Dedifferentiated amniotic fluid mesenchymal stem cell (primary cell): ENCODE measurements around the gene DNMT3A.

Experiments
- DNase-seq: peaks from one replicate; pipeline ENCODE4 v3.0.0-alpha.2; 2016; ENCODE audit errors: extremely low spot score

The DNMT3A gene

DNA sequence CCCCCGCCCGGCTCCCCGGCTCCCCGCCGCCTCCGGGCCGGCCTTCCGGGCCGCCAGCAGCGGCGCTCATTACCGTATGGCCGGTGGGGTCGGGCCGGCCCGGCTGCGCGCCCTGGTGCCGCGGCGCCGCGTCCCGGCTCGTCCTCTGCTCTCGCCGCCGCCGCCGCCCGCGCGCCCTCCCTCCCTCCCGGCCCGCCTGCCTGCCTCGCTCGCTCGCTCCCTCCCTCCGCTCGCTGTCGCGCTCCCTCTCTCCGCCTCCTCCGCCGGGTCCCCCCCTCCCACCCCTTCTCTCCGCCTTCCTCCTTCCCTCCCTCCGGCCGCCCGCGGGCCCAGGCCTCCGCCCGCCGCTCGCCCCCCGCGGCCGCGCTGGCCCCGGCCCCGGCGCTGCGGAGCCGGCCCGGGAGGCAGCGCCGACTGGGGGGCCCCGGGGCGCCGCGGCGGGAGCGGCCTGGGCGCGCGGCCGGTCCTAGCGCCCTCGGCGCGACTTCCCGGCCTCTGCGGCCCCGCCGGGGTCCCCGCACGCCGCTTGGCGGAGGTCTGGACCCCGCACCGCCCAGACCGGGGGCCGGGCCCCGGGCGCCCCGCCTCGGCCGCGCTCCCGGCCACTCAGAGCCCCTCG lies at the start of gene DNMT3A:
DNMT3A (minus strand) TSS at position 173 of the 619 bp plus-strand sequence. CDS start 27,941 bp downstream, outside the sequence.
- peak; percentile 47 for DNase-seq

DNA sequence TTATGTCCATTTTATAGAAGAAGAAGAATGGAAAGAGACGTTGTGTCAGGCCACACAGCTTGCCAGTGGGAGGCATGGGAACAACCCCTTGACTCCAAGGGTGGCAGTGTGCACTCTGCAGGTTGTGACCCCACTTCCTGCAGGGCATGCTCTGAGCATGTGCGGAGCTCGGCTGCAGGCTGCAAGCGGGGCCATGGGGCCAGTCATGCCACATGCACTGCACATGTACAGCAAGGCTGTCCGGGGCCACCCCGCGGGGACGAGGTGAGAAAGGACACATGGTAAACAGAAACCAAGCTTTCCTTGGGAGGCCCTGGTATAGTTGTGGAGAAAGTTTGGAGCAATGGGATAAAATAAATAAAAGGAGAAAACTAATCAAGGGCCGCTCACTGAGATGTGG lies 47.4 kb upstream of the DNMT3A start:
- DNase-seq: no peak

DNA sequence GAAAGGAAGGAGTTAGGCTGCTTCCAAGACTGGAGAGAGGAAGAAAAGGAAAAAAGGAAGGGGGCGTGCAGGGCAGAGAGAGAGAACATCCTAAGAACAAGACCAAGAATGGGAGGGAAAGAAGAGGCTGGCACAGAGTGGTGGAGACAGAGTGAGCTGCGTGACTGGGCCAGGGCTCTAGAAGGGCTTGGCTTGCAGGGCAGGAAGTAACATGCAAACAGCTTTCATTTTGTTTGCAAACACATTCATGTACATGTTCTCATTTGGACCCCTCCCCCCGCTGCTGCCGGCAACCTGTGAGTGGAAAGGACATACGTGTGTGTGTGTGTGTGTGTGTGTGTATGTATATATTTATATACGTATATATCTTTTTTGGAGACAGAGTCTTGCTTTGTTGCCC lies 46.8 kb upstream of the DNMT3A start:
- no peak for DNase-seq

DNA sequence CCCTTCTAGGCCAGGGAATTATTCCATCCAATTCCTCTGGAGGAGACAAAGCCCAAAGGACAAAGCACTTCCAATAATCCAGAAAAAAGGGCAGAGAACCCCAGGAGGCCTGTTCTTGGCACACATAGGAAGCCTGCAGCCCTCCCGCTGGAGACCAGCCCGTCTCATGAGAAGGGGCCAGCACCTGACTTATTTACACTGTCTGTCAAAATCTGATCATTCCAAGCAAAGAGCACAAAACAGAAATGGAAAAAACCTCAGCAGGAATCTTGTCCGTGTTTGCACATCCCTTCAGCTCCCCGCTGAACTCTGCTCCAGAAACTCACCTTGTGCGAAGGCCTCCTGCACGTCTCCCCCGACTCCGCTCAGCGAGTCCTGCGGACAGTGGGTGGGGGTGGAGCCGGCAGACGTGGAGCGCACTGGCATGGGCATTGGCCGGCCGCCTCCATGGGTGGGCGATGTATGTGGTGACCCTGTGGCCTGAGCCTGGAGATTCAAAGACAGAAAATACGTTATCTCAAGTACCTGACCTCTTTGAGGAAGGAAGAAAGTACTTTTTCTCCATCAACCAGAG lies 46.2 kb upstream of the DNMT3A start:
- no peak for DNase-seq

DNA sequence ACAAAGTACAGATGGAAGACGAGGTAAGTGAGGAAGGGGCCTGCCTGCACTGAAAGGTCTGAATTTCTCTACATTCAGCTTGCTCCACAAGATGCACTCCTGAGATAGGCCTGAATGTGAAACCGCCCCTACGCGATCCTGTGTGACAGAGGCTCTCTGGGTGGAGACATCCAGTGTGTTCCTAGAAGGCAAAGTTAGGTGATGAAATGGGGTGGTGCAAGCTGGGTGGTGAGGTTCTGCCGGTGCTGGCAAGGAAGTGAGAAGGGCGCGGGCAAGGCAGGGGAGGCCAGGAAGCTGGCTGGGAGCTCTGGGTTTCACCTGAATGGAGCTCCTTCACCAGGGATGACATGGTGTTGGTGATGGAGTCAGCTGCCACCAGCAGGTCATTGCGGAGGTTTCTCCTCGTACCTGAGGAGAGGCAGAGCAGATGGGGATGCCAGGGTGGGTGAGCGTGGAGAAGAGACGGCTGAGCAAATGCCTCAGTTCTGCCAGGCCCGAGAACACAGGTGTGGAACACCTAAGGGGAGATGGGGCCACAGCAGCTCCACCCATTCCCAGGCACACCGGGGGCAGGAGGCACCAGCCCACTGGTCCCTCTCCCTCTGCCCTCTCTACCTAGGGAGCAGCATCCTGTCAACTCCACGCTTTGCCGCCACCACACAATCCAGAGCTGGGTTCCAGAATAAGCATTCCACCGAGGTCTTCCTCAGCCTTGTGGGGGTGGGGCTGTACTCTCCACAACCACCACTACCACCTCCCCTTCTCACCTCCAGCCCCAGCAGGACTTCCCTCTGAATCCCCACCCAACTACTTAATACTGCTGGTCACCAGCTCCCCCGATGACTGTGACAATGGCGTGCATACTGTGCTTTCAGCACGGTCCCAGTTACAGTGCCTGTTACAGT lies 45.5 kb upstream of the DNMT3A start:
- DNase-seq: no peak

DNA sequence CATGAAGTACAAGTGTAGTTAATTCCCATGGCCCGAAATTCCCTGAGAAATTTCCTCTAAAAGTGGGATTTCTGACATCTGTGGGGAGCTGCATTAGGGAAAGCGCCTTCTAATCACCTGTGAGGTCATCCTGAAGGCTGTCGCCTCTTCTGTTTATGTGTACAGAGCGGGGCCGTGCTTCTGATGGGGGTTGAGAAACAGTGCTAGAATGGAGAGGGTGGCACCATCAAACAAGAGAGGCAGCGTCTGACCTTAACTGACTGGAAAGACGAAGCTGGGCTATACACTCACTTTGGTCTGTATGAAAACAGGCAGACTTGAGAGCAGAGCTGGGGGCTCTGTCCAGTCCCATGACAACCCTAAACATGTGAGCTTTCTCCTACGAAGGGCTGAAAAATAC lies 44.2 kb upstream of the DNMT3A start:
- DNase-seq: no peak

DNA sequence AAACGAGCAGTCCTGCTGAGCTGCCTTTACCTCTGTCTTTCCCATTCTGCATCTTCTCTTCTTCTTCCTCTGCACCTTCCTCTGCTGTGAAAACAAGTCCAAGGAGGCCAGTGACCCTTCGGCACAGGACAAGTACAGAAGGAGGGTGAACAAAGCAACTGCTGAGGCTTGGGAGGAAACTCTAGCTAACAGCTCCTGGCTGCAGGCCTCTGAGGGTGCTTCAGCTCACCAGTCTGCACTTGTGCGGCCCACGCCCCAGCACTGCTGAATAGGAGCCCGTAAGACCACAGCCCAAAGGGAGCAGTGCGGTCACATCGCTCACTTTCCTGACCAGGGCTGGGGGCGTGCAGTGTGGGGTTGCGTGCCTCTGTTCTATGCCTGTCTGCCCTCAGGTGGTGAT lies 42.1 kb upstream of the DNMT3A start:
- DNase-seq: no peak

DNA sequence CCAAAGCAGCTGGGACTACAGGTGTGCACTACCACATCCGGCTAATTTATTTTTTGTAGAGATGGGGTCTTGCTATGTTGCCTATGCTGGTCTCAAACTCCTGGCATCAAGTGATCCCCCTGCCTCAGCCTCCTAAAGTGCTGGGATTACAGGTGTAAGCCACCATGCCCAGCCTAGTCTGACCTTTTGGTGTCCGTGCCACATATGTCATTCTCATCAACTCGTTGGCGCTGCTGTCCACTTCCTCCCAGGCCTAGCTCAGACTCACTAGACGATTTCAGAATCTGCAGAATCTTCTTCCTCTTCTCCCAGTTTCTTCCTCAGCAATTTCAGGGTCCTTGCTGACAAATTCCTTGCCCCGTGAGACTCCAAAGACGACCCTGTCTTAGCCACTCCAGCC lies 39.8 kb upstream of the DNMT3A start:
- no peak for DNase-seq

DNA sequence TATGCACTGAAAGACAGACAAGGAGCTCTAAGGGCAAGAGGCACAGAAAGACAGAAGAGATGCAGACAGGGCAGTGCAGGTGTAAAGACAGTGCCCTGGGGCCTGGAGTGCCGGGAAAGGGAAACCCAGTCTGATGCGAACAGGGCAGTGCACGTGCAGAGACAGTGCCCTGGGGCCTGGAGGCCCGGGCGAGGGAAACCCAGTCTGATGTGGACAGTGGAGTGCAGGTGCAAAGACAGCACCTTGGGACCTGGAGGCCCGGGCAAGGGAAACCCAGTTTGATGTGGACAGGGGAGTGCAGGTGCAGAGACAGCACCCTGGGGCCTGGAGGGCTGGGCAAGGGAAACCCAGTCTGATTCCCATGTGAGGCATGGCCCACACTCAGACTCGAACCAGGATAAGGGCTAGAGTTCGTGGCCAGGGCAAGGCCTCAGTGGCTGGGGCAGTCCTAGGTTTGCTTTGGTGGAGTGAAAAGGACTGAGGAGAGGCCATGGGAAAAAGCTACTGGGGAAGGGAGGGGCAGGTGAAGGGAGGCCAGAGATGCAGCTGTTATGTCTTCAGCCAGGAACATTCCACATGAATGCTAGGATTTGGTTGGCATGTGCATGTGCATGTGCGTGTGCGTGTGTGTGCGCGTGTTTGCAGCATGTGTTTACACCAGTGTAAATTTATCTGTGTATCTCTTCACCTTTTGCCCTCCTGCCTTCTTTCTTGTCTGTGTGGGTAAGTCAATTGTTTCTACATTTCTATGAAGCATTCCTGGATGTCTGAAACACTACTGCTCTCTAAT lies 39.1 kb upstream of the DNMT3A start:
- no peak for DNase-seq

DNA sequence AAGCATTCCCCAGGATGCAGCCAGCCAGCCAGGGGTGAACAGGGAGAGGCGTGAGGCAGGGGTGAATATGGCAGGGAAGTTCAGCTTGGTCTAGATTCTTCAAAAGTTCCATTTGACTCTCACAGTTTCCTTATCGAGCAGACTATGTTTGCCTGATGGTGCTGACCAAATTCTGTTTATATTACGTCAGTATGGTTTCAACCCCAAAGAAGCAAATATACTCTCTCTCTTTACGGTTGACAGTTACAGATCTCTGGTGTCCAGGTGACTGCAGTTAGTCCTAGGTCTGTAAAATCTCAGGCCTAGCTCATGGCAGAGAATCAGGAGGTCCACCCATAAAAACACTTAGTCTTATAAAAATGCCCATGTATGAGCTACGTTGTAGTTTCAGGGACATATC lies 38.3 kb upstream of the DNMT3A start:
- DNase-seq: no peak

DNA sequence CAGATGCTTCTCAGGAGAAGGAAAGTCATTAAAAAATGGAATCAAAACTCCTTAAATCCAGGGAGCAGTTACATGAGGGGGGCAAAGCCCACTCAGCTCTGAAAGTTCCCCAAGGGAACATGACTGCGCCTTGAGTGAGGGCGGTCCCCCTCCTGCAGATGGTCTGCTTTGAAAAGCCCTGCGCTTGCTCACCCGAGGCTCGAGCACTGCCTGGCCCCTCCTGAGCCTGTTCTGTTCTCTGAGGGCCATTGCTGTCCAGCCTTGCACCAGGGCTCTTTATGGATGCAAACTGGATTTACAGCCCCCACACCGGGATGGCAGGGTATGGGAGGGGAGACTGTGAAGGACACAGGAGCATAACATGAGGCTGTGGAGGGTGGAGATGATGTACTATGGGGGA lies 37.8 kb upstream of the DNMT3A start:
- no peak for DNase-seq

DNA sequence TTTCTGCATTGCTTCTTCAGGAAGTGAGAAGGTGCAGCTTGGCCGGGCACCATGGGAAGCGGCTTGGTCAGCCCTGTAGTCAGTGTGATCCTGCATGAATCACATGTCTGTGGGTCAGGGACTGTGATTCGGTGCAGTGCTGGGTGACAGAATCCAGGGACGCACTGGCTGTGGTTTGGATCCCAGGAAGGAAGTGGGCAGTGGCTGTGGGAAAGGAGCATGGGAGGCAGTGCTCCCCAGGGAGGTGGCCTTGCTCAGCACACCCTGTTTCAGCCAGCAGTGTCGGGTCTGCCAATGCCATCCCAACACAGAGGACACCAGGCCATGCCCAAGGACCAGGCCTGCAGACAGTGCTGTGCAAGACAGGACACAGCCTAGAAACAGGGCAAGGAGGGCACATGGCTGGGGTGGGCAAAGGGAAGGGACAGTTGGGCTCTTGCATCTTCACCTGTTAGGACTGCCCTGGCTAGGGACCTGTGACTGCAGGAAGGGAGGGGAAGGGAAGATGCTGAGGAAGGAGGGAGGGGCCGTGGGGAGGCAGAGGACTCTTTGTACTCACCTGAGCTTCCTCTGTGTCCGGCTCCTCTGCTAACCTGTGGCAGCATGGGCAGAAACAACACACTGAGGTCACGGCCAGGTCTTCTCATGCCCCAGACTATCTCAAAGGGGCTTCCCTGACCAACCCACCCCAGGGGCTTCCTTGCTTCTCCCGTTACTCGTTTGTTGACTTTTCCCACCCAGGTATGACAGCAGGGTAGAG lies 37.2 kb upstream of the DNMT3A start:
- DNase-seq: no peak

DNA sequence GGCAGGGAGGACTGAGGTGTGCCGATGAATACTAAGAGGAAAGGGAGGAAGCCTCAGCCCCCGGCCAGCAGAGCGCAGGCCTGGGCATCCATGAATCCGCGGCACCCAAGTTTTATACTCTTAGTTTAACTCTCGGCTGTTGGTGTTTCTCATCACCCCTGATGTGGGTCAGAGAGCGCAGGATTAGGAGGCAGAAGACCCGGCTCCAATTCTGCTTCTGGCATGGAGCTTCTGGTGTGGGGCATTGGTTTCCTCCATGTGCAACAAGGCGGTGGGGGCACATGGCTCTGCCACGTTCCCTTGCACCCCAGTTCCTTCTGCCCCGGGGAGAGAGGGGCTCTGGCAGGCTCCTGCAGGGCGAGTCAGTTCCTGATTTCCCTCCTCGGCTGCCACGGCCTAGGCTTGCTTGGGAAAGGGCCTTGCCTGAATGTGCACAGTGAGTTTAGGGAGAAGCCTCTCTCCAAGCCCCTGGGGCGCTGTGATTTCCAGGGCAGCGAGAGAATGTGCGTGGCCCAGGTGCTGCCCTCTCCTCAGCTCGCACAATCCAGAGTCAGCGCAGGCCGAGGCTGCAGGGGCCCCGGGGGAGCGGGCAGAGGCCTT lies 36.2 kb upstream of the DNMT3A start:
- no peak for DNase-seq

DNA sequence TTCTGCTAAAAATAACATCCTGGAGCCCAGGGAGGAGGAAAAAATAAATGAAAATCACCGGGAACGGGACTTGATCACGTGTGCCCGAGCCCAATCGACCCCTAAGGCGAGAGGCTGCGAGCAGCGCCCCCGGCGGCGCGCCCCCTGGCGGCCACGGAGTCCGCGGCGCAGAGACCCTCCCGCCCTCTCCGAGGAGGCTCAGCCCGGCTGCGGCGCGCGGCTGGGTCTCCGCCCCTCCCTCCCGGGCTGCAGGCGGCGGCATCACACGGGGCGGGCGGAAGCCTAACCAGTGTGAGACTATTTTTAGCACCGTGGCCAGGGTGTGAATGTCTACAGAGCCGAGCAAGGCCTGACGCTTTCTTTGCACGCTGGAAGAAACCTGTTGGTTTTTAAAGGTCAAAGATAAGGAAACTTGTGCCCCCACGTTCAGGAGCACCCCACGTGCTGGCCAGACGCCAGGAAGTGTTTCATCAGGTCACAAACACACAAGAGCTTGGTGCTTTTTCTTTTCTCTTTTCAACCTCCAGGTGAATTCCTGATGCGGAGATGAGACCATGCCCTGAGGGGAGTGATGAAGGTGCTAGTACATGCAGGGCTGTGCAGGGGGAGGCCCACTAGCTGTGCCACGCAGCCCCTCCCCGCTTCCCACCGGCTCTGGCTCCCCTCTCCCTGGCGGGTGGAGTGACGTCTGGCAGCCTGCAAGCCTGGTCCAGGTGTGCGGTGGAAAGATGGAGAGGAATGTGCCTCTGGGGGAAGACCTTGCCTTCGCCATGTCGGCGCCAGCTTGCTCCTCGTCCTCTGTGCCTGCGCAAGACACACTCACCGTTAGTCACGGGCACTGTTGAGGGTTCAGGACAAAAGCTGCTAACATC lies 35.3 kb upstream of the DNMT3A start:
- peak; percentile 58 for DNase-seq

DNA sequence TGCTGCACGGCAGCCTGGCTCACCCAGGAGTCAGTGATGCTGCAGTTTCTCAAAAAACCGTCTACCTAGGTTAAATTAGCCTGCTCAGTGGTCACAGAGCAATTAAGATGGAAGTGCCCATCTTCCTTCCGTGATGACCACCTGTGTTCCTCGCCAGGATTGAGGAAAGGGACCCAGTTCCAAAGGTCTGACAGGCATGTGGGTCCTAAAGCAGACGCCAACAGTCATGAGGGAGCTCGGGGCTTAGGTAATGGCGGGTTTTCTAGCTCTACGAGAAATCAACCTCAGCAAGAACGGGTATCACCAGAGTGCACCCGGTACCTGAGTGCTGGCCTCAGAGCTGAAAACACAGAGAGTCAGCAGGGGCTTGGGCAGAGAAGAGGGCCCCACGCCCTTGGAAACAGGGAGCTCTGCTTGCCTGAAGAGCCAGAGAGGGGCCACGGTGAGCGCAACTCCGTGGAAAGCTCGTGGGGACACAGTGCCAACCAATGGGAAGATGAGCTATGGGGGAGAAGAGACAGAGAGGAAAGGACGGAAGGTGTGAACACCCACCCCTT lies 34.3 kb upstream of the DNMT3A start:
- no peak for DNase-seq

DNA sequence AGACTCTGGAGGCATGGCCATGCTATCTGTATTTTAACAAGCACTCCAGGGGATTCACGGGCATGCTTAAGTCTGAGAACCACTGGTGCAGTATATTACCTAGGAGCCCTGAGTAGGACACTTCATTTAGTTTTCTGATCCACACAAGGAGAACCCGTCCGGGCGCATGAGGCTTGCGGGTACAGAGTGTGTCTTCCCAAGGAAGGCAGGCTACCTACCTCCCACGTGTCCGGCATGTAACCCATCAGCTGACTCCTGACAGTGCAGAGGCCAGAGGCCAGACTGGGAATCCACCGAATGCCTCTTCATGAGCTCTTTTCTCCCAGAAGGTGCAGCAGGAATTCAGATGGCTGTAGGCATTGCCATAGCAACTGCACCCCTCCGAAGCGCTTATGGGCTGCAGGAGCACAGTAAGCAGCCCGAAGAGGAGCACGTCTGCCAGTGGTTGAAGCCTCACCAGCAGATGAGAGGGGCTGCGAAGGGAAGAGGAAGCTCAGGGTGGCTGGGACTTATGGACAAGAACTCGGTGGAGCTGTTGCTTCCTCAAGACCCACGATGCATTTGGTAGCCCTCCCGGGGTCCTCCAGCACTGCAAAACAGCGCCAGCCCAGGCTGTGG lies 33.8 kb upstream of the DNMT3A start:
- DNase-seq: no peak

DNA sequence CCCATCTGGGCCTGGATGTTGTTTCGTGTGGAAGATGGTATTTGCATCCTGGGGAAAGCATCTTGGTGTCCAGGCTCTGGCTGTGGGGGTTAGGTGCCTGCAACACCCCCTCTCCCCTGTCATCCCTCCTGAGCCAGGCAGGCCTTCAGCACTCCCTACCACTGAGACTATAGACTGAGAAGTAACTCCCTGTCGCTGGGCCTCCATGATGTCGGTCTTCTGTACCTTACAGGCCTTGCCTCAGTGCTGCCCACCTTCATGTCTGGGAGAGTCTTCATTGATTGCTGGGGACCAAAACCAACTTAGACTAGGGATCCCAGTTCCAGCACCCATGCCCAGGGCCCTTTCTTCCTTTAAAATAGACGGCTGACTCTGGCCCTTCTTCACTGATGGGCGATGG lies 33.1 kb upstream of the DNMT3A start:
- no peak for DNase-seq

DNA sequence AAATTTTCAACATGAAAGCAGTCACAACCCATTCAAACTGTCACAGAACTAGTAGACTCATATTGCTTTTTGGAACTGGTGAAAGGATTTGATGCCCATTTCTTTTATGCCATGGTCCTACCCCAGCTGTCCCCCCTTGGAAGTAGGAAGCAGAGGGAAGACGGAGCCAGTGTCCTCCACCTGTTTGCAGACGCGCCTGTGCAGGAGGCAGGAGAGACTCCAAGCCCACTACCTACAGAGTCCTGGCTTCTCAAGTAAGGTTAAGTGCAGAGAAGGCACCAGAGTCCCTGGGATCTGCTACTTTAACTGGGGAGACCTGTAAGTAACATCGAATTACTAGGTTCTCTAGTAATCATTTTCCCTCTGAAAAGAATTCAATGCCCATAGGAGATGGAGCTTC lies 32.7 kb upstream of the DNMT3A start:
- no peak for DNase-seq

DNA sequence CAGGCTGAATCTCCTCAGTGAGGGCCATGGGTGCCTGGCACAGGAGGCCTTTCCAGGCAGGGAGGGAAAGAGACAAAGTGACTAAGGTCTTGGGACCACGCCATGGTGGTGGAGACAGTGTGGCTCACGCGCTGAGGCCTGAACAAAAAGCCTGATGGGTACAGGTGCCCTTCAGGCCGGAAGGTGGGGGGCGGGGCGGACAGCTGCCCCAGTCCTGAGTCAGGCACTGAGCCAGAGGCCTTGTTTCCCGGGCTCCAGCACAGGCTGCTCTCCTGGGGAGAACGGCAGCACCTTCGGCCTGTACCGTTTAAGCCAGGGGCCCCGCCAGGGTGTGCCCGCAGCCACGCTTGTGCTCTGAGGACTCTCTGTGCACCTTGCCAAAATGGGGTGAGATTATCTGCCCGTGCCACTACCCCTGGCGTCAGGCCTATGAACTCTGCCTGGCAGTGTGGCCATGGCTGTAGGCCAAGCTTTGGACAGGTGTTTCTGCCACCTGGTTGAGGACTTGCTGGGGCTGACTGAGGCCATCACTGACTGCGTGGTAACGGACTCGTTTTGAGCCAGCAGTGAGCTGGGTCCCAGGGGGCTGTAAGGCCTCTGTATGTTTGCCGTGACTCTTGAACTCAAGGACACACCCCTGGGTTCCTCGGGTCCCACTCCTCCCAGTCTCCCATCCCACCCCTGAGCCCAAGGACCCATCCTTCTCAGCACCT lies 31.7 kb upstream of the DNMT3A start:
- DNase-seq: no peak
